Activated B cell treated with CpG ODN at 0.5 μM for 24 hours (primary cell): Measurements from ENCODE around the gene PRPF6. TPM values are rescaled to one million over a fixed set of nuclear protein-coding genes. Genes with fewer than 3 reads are reported as not detected.
A peak's percentile ranks its signal among the peaks of the same experiment; 100 is the strongest.

ENCODE experiments used
- ATAC-seq: fragments of 200-7000 bp; cut with Tn5 transposase; one replicate; pipeline ENCODE4 v1.10.0; 2021; ENCODE audit warnings: low read depth, mild to moderate bottlenecking, moderate library complexity
- CTCF ChIA-PET: fragments of 350-600 bp; sonication (Branson Sonifier 250); formaldehyde crosslinking; loops from one replicate; lab custom pipeline; 2021; ENCODE audit warnings: antibody characterized with exemption; lab: Charles Lee
- POLR2A ChIA-PET: fragments of 350-600 bp; sonication (Branson Sonifier 250); formaldehyde crosslinking; loops from one replicate; lab custom pipeline; 2021; ENCODE audit warnings: antibody characterized with exemption; lab: Charles Lee
- DNase-seq: peaks from one replicate; pipeline ENCODE4 v3.0.0; 2022
- H3K27ac Mint-ChIP-seq: one replicate; pipeline ENCODE4 v1.8.0; 2020; ENCODE audit warnings: mixed read lengths
- H3K27me3 Mint-ChIP-seq: one replicate; pipeline ENCODE4 v1.8.0; 2021; ENCODE audit warnings: mixed read lengths
- H3K36me3 Mint-ChIP-seq: one replicate; pipeline ENCODE4 v1.8.0; 2021; ENCODE audit warnings: low read depth, mixed read lengths
- H3K4me1 Mint-ChIP-seq: one replicate; pipeline ENCODE4 v1.8.0; 2021; ENCODE audit warnings: mixed read lengths
- H3K4me3 Mint-ChIP-seq: one replicate; pipeline ENCODE4 v1.8.0; 2020; ENCODE audit warnings: mild to moderate bottlenecking, mixed read lengths
- H3K9me3 Mint-ChIP-seq: one replicate; pipeline ENCODE4 v1.8.0; 2020; ENCODE audit warnings: mixed read lengths
- intact Hi-C: fragments of 100-400 bp; cut with micrococcal nuclease; formaldehyde crosslinking; loops from one replicate; pipeline ENCODE4 v1.15.1; 2024
- total RNA-seq: library from RNA; stranded (reverse); gene quantifications from 2 replicates; pipeline ENCODE4 v1.2.3, GENCODE V29; 2022
- TF ChIP-seq, protein P1 (sequence below): fragments of 200-600 bp; IDR thresholded peaks from one replicate; pipeline ENCODE4 v1.8.0; 2022; ENCODE audit warnings: antibody characterized with exemption, mild to moderate bottlenecking

The PRPF6 gene
- total RNA-seq, 1 donor from 2014 or later: 75.8 TPM

DNA sequence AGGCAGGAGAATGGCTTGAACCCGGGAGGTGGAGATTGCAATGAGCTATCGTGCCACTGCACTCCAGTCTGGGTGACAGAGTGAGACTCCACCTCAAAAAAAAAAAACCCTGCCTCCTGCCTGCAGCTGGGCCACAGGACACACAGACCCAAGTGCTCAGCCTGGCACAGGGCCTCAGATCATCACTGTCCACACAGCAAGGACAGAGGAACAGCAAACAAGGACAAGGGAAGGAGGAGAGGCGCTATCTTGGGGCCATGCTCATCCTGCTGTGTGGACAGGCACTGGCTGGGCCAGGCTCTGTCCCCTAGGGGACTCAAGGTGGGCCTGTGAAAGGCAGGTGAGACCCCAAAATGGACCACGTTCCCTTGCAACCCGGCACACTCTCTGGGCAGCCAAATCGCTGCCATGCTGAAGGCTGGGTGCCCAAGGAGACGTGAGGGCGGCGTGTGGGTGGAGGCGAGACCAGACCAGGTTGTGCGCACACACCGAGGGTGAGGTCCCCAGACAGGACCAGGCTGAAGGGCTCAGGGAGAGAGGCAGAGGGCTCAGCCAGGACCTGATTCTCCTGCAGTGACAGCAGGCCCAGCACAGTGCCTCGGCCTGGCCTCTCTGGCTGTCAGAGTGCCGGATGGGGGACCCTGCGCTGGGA is 33.8 kb upstream of the PRPF6 start:
- Mint-ChIP-seq H3K36me3 (peaks cover 27% of the 10 kb centered on the region), H3K4me1 (peaks cover 54% of the 10 kb centered on the region), H3K4me3 (peak overlapping the region; percentile 5), H3K9me3 (no peaks in the 10 kb centered on the region), H3K27me3 (no peaks in the 10 kb centered on the region), H3K27ac (no peak overlapping the region)
- ChIA-PET CTCF (no interaction called here), POLR2A (interaction anchor here (0.7 kb wide), 1 partner anchor 993 kb away, joined by 3 read pairs; no protein-coding TSS in a partner anchor)
- intact Hi-C loops: no loop called here
- no peak for ATAC-seq
- DNase-seq: no peak
- TF ChIP-seq, protein P1, sequence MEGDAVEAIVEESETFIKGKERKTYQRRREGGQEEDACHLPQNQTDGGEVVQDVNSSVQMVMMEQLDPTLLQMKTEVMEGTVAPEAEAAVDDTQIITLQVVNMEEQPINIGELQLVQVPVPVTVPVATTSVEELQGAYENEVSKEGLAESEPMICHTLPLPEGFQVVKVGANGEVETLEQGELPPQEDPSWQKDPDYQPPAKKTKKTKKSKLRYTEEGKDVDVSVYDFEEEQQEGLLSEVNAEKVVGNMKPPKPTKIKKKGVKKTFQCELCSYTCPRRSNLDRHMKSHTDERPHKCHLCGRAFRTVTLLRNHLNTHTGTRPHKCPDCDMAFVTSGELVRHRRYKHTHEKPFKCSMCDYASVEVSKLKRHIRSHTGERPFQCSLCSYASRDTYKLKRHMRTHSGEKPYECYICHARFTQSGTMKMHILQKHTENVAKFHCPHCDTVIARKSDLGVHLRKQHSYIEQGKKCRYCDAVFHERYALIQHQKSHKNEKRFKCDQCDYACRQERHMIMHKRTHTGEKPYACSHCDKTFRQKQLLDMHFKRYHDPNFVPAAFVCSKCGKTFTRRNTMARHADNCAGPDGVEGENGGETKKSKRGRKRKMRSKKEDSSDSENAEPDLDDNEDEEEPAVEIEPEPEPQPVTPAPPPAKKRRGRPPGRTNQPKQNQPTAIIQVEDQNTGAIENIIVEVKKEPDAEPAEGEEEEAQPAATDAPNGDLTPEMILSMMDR: no peak

DNA sequence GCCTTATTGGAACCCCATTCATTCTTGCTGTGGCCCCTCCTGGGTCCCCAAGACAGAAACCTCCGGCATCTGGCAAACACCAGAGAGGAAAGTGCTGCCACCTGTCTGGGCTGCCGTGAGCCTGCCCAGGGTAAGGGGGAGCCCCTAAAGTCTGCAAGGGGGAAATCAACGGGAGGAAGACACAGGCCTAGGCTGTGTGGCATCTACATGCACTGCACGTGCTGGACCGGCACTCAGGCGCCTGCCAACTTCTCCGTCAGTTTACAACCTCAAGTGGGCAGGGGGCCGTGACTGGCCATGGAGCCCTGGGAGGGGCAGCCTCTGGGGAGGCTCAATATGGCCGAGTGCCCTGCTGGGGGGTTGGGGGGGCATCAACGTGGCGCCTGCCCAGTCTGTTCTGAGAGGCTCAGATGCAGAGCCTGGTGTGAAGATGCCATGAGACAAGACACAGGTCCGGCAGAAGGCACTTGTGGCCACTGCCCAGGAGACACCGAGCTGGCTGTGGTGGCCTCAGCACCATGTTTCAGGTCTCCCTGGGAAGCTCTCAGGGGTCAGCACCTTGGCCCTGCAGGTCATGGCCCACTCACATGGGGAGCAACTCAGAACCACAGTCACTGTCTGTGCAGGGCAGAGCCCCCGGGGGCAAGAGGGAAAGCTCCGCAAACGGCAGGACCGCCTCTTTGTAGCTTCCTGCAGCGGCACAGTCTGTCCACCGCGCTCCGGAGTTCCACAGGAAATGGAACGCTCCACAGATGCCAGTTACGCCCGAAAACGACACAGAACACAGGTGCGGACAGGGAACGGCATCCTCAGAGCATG is 33.1 kb upstream of the PRPF6 start:
- no peaks in the 10 kb centered on the region for H3K9me3 Mint-ChIP-seq
- no peaks in the 10 kb centered on the region for H3K27me3 Mint-ChIP-seq
- ChIA-PET POLR2A (no interaction called here), CTCF (no interaction called here)
- peak overlapping the region; percentile 83 for H3K27ac Mint-ChIP-seq
- ATAC-seq (peak; percentile 19), DNase-seq (no peak)
- peaks cover 24% of the 10 kb centered on the region for H3K36me3 Mint-ChIP-seq
- H3K4me3 Mint-ChIP-seq: peak overlapping the region; percentile 77
- TF ChIP-seq, protein P1: no peak
- intact Hi-C loops: no loop called here
- peaks cover 57% of the 10 kb centered on the region for H3K4me1 Mint-ChIP-seq

DNA sequence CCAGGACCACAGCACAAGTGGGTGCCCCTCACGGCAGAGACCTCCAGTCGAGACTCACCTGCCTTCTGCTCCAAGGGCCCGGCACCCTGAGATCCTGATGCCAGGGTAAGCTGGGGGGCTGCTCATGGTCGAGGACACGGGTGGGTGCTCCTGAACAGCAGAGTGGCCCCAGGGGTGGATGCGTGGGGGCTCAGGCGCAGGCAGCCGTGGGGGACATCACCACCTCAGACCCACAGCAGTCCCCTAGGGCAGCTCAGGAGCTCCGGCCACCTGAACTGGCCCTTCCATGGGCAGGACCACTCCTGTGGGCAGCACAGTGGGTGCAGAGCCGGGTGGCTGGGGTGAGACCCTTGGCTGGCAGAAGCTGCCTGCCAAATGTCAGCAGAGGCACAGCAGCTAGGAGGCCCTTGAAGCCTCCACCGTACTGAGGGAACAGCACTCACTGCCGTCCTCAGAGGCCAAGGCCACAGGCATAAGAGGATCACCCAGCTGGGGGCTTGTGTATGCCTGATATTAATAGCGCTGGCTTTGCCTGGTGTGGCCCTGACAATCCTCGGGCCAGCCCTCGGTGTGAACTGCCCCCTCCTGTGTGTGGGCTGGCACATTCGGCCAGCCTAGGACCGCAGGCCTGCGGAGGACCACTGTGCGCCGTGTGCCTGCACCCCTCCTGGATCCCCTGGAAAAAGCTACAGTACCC is 30.1 kb upstream of the PRPF6 start:
- intact Hi-C loops: no loop called here
- TF ChIP-seq, protein P1: no peak
- peaks cover 77% of the 10 kb centered on the region for H3K4me1 Mint-ChIP-seq
- no peaks in the 10 kb centered on the region for H3K9me3 Mint-ChIP-seq
- peak overlapping the region; percentile 30 for H3K27ac Mint-ChIP-seq
- ATAC-seq (no peak), DNase-seq (no peak)
- CTCF ChIA-PET: interaction anchor here (0.7 kb wide), 1 partner anchor 23 kb away, joined by 3 read pairs; no protein-coding TSS in a partner anchor
- POLR2A ChIA-PET: interaction anchor here (1.2 kb wide), 2 partner anchors 115 to 413 kb away, joined by 3 to 4 read pairs; partner anchors contain the start of gene PTK6
- no peaks in the 10 kb centered on the region for H3K27me3 Mint-ChIP-seq
- peaks cover 5% of the 10 kb centered on the region for H3K36me3 Mint-ChIP-seq
- H3K4me3 Mint-ChIP-seq: no peak overlapping the region

DNA sequence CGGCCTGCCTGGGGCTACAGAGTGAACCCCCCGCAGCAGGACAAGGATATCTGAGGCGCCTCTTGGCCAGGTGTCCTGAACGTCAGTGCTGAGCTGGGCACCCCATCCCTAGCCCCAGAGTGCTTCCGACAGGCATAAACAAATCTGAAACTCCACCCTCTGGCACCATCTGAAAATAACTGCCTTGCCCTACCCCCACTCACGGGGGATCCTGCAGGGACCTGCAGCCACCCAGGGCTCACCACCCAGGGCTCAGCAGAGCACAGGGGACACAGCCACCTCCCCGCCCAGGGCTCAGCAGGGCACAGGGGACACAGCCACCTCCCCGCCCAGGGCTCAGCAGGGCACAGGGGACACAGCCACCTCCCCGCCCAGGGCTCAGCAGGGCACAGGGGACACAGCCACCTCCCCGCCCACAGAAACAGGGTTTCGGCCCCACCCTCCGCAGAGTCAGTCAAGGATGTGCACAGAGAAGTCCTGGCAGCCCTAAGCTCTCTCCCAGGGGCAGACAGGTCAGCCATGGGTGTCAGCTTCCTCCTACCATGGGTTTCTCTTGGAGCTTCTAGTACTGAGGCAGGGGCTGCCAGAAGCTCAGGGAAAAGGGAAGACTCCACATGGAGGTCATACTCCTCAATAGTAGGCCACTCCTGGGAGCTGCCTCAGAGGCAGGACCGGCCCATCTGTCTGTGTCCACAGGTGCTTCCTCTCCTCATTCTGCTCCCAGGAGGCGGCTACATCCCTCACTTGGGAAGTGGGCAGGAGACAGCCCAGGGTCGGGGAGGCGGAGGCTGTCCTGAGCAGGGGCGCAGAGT is 29.3 kb upstream of the PRPF6 start:
- Mint-ChIP-seq H3K4me3 (no peak overlapping the region), H3K4me1 (peaks cover 77% of the 10 kb centered on the region), H3K27ac (peak overlapping the region; percentile 30), H3K9me3 (no peaks in the 10 kb centered on the region), H3K36me3 (peaks cover 3% of the 10 kb centered on the region), H3K27me3 (no peaks in the 10 kb centered on the region)
- ChIA-PET CTCF (interaction anchor here (0.7 kb wide), 1 partner anchor 22 kb away, joined by 3 read pairs; no protein-coding TSS in a partner anchor), POLR2A (interaction anchor here (1.2 kb wide), 1 partner anchor 114 kb away, joined by 4 read pairs; no protein-coding TSS in a partner anchor)
- ATAC-seq: peak; percentile 6
- intact Hi-C loops: no loop called here
- DNase-seq: no peak
- TF ChIP-seq, protein P1: no peak
